Measurements from ENCODE around the gene ITGA8.
"Not testable (repeated sequence)": the region's sequence is repeated elsewhere in the genome, so short reads cannot be mapped to it uniquely, and the experiment has no call there.

Gene ITGA8

DNA sequence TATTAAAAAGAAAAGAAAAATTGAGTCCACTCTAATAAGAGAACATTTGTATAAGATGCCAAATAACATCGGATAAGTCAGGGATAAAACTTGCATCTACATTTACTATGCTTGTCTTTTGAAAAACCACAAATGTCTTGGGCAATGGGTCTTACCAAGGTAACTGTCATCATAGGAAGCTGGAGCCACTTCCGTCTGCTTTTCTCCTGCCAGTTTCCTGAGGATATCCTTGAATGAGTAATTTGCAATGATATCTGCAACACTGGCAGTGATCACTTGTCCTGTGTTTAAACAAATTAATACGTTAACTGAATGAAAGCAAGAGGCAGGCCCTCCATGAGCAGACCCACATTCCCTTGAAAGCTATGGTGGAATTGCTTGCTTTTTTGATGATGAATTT, 47.3 kb downstream of the ITGA8 start:
- no peak for DNase-seq

DNA sequence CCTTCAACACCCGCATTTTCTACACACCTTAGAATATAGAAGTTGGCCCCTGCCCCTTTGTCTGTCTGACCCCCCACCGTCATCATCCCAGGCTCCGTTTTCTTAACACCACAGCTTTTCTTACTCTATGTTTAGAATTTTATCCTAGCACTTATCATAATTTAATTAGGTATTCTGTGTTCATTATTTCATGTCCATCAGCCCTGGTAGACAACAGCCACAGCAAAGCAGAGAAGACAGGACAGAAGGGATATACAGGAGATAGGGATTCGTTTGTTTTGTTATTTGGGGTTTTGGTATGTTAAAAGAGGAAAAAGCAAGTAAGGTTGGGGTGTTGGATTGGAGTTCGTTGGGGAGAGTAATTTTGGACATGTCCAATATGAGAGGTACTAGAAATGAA, 48.8 kb downstream of the ITGA8 start:
- DNase-seq: no peak

- no peak for DNase-seq
These were observed 58.1 kb downstream of the ITGA8 start for GRCh38 chr10:15661574-15661973.

- DNase-seq: no peak
These were observed 58.7 kb downstream of the ITGA8 start for GRCh38 chr10:15660990-15661389.

GRCh38 chr10:15658069-15658702, 61.5 kb downstream of the ITGA8 start:
- DNase-seq: no peak

- DNase-seq: no peak
These were observed 67.0 kb downstream of the ITGA8 start for GRCh38 chr10:15652757-15653156.

GRCh38 chr10:15652117-15652516, 67.6 kb downstream of the ITGA8 start:
- no peak for DNase-seq

DNA sequence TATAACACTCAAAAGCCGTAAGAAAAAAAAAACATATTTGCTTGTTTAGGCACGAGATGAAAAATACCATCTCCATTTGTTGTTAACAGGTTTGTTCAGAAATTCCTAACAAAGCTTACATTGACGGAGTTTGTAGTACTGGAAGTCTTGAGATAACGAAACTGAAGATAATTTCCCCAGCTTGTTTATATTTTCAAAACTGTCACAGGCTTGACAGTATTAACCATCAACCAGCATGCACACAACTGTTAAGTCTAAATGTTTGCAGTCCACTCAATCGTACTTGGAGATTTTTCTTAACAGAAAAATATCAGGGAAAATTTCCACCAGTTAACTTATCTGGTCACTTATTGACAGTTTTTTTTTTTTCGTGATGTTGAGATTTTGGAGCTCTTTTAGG, 68.5 kb downstream of the ITGA8 start:
- DNase-seq: no peak

- no peak for DNase-seq
These were observed 77.6 kb downstream of the ITGA8 start for GRCh38 chr10:15642095-15642494.

- DNase-seq: no peak
These were observed 79.1 kb downstream of the ITGA8 start for GRCh38 chr10:15640536-15641085.

GRCh38 chr10:15636446-15636845, 83.3 kb downstream of the ITGA8 start:
- DNase-seq: no peak

GRCh38 chr10:15632456-15633091, 87.1 kb downstream of the ITGA8 start:
- DNase-seq: no peak

GRCh38 chr10:15631205-15631604, 88.5 kb downstream of the ITGA8 start:
- not testable (repeated sequence) for DNase-seq

- DNase-seq: no peak
These were observed 89.4 kb downstream of the ITGA8 start for GRCh38 chr10:15630353-15630752.

GRCh38 chr10:15627617-15628196, 92.0 kb downstream of the ITGA8 start:
- DNase-seq: no peak

DNA sequence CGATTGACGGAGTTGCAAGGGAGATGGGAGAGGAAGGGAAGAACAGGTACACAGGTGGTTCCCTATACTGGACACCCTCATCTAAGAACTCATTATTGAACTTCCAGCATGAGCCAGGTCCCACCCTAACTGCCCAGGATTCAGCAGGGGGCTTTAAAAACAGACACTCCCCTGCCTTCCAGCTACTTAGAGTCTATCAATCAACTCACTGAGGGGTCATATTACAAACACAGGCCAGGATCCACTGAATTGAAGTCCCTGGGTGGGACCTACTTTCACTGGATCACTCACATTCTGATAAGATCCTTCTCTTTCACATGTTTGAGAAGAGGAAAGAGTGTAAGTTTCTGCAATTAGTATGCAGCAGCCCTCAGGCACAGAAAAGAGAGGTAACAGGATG, 92.8 kb downstream of the ITGA8 start:
- DNase-seq: no peak

DNA sequence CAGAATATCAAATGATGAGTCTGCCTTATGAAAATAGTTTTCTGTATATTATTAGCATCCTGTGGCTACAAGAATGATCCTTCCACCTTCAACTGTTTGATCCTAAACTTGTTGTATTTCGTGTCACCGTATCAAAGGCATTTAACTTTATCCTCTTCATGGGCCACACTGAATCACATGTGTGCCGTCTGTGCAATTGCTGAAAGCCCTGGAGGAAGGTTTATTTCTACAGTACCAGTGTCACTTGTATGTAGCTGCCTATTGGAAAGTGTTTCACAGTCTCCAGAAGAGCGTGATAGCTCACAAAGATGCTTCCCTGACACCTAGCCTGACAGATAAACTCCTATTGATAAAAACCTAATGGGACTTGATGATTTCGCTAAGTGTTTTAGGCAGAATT, 94.5 kb downstream of the ITGA8 start:
- no peak for DNase-seq

DNA sequence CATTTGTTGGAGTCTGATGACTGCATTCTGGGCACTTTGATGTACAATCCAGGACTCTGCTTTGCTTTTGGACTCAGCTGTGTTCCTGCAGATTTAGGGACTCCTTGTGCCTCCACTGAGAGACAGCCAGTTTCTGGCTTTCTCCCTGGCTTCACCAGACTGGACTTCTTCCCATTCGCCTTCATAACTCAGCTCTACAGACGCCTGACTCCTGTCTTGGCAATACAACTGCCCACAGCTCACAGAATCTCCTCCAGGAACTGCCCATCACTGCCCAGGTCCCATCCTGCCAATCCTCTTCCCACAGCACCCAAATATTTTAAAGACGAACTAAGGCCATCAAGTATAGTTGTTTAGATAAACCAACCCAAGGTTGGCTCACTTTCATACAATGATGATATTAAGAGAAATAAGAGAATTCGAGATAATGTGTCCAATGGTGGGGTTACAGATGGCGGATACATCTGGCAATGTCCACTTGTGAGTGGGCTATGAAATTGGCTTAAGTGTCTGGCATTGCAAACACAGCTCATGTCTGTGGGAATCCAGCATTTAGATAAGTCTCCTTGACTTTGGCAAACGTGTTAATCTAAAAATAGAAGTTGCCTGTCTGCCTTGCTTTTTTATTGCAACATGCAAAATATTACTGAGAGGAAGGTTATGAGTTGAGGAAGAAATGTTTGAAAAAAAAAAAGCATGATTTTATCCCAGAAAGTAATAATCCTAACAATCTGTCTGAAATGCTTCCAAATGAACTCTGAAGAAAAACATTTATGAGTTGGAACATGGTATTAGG, 95.1 kb downstream of the ITGA8 start:
- no peak for DNase-seq

GRCh38 chr10:15620836-15621515, 98.7 kb downstream of the ITGA8 start:
- DNase-seq: no peak

DNA sequence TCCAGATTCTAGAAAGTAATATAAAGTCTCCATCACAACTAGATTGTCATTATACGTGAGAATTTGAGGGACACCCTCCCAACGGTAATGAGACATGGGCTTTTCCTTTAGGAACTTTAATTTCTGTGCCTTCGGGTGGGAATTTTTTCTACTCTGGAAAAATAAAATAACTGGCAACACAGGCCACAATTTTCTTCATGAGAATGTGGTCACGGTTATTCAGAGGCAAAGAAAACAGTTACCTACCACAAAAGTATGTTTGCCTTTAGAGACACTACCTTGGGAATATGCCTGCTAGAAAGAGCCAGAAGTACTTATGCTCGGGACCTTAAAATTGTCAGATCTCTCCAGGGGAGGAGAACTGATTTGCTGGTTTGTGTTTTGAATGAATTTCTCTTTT, 99.4 kb downstream of the ITGA8 start:
- DNase-seq: no peak

DNA sequence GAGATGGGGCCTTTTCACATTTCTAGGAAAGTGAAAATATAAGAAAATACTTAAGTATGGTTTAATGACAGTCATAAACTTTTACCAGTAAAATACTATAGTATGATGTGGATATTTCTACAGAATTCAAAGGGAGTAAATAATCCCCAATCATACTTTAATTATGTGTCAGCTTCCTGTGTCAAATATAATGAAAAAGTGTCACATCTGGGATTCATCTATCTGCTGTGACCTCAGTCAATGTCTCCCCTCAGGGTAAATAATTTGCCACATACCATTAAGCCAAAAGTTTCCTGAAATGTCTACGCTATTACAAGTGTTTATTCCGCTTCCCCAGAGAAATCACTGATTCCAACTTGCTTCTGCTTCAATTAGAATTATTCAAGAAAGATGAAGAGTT, 110.5 kb downstream of the ITGA8 start:
- no peak for DNase-seq

- no peak for DNase-seq
These were observed 113.3 kb downstream of the ITGA8 start for GRCh38 chr10:15606377-15606776.
